ENCODE data around the gene GUCA2A. TPM values are rescaled to one million over a fixed set of nuclear protein-coding genes. Genes with fewer than 3 reads are reported as not detected.

Gene GUCA2A, protein sequence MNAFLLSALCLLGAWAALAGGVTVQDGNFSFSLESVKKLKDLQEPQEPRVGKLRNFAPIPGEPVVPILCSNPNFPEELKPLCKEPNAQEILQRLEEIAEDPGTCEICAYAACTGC
- total RNA-seq, result 1,000 to 10,000 TPM in 2 of 4 donors, 100 to 1,000 TPM in 1, 1 to 10 TPM in 1; 3.2 to 2,017 (median 1,376) TPM

DNA sequence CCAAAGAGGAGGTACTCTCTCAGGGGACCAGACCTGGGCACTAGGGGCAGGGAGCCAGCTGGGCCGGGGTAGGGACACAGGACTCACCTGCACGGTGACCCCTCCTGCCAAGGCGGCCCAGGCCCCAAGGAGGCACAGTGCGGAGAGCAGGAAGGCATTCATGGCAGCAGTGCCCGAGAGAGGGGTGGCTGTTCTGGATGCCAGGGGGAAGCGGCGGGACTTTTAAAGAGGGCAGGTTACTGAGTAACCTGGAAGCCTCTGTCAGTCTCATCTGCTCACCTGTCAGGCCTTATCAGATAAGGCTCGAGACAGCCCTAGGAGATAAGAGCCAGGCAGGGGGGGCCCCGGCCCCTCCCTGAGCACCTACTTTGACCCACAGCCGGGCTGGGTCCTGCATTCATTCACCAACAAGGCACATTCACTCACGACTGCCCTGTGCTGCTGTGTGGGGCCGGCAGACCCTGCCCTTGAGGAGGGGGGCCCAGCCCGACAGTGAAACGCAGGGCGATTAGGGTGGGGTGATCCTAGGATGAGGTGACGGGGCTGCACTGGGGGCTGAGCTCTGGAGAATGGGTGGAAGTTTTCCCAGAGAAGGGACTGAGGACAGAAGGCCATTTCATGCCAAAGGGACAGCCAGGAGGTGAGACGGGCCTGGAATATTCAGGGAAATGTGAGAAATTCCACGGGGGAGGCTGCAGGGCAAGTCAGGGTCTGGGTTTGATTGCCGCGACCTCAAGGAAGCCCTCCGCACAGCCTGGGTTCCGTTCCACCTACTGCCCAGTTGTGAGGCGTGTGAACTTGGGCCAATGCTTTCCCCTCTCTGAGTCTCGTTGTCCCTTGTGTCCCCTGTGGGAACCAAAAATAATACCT, at the start of gene GUCA2A:
TSS of gene GUCA2A (minus strand) at position 195 of the 870 bp plus-strand sequence. CDS start at position 162, 33 bp downstream.
- intact Hi-C loops (cut with DNase I; ENCODE audit: low total_unique reads), result no loop called here
- 41% methylated on average over 22 of the region's 24 CpGs; no CpG with 5 or more reads in 1 of the 2 donors for WGBS, 2 donors (ENCODE audit: low coverage in 1 of 2)
- Histone ChIP-seq H3K27ac (peak within 1 kb of the TSS; percentile 60 to 75 (median 74)), H3K4me3 (peak within 1 kb of the TSS in 2 of 4 donors; percentile 0 to 35), H3K36me3 (no peaks in the 10 kb centered on the region), H3K9me3 (peaks cover 9 to 12% of the 10 kb centered on the region in 2 donors), H3K4me1 (peaks cover 3 to 37% (median 28%) of the 10 kb centered on the region in 4 donors), H3K27me3 (no peaks in the 10 kb centered on the region)
- in situ Hi-C loops (cut with MboI; ENCODE audit: low pct_ligation_motif_present in 1 of 4, low pct_unique_long_range_greater_than_20kb in 1 of 4, low sequenced_read_pairs in 3 of 4), result no loop called here
- TF ChIP-seq, protein P1, sequence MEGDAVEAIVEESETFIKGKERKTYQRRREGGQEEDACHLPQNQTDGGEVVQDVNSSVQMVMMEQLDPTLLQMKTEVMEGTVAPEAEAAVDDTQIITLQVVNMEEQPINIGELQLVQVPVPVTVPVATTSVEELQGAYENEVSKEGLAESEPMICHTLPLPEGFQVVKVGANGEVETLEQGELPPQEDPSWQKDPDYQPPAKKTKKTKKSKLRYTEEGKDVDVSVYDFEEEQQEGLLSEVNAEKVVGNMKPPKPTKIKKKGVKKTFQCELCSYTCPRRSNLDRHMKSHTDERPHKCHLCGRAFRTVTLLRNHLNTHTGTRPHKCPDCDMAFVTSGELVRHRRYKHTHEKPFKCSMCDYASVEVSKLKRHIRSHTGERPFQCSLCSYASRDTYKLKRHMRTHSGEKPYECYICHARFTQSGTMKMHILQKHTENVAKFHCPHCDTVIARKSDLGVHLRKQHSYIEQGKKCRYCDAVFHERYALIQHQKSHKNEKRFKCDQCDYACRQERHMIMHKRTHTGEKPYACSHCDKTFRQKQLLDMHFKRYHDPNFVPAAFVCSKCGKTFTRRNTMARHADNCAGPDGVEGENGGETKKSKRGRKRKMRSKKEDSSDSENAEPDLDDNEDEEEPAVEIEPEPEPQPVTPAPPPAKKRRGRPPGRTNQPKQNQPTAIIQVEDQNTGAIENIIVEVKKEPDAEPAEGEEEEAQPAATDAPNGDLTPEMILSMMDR (IDR thresholded peaks at IDR 0.05), result peak in 1 of 5 experiments; percentile 15
- no peak for TF ChIP-seq EP300 (IDR thresholded peaks at IDR 0.05; ENCODE audit: low read depth)
- peak; percentile 78 for TF ChIP-seq POLR2A (IDR thresholded peaks at IDR 0.05)
- TF ChIP-seq POLR2AphosphoS5 (IDR thresholded peaks at IDR 0.05), result peak in 2 of 3 donors; percentile 62 to 75
- DNase-seq, result peak; percentile 76

DNA sequence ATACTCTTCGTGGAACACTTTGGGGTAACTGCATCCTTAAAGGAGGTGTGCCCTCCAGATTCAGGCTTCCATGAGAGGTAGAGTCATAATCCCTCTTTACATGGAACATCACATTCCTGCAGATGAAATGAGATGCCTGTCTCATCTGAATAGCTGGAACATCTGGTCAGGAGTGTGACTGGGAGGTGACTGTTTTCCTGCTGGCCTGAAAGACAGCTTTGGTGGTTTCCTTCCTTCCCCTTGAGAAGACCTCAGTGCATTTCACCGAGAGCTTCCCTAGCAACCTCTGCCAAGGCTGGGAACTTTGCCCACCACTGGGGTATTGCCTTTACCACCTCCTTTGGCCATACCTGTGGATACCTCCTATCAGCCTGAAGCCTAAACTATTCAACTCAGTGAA, 46.7 kb upstream of the GUCA2A start:
- Histone ChIP-seq H3K27me3 (no peaks in the 10 kb centered on the region), H3K4me3 (no peak overlapping the region), H3K4me1 (peaks cover 0 to 37% (median 23%) of the 10 kb centered on the region in 4 donors), H3K27ac (no peak overlapping the region), H3K9me3 (no peaks in the 10 kb centered on the region), H3K36me3 (no peaks in the 10 kb centered on the region)
- no peak for DNase-seq
- TF ChIP-seq EP300 (IDR thresholded peaks at IDR 0.05; ENCODE audit: low read depth) (no peak), POLR2AphosphoS5 (IDR thresholded peaks at IDR 0.05) (no peak), POLR2A (IDR thresholded peaks at IDR 0.05) (no peak)
- TF ChIP-seq, protein P1 (IDR thresholded peaks at IDR 0.05), result no peak
- intact Hi-C loops (cut with DNase I; ENCODE audit: low total_unique reads) (no loop called here), in situ Hi-C loops (cut with MboI; ENCODE audit: low pct_ligation_motif_present in 1 of 4, low pct_unique_long_range_greater_than_20kb in 1 of 4, low sequenced_read_pairs in 3 of 4) (no loop called here)
- WGBS, 2 donors (ENCODE audit: low coverage in 1 of 2), result 100% methylated on average over 2 of the region's 2 CpGs; no CpG with 5 or more reads in 1 of the 2 donors

DNA sequence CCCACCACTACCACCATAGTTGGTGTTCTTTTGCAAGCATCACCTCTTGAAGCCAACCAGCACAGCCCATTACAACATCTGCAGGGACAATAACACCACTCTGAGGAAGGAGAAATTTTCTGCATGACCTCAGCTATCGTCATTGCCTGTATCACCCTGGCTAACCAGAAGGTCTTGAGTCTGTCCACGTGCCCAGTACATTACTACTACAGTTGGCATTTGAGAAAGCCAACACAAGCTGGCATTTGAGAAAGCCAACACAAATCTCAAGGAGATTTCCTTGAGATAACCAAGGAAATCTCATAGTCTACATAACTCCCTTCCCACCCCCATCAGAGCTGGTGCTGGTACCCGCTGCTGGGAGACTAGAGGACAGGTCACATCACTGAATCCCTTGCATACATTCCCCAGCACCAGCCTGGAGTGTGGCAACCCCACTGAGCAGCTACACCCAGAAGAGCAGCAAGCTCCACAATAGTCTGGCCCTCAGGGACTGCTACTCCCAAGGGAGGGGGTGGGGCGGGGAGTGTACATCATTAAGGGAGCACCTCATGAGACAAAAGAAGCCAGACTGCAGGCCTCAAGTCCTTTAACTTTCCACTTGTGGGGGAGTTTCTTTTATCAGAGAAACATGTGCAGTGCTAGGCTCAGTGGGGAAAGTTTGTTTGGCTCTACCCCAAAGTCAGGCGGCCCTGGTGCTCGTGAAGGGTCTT, 46.0 kb upstream of the GUCA2A start:
- DNase-seq, result no peak
- H3K4me1 ChIP-seq, result peaks cover 0 to 37% (median 23%) of the 10 kb centered on the region in 4 donors
- in situ Hi-C loops (cut with MboI; ENCODE audit: low pct_ligation_motif_present in 1 of 4, low pct_unique_long_range_greater_than_20kb in 1 of 4, low sequenced_read_pairs in 3 of 4) (no loop called here), intact Hi-C loops (cut with DNase I; ENCODE audit: low total_unique reads) (no loop called here)
- H3K4me3 ChIP-seq, result no peak overlapping the region
- H3K27me3 ChIP-seq, result no peaks in the 10 kb centered on the region
- H3K27ac ChIP-seq, result no peak overlapping the region
- no peaks in the 10 kb centered on the region for H3K36me3 ChIP-seq
- WGBS, 2 donors (ENCODE audit: low coverage in 1 of 2), result 90 to 95% methylated on average over 2 to 6 of the region's 6 CpGs
- TF ChIP-seq EP300 (IDR thresholded peaks at IDR 0.05; ENCODE audit: low read depth), result no peak
- TF ChIP-seq POLR2A (IDR thresholded peaks at IDR 0.05), result no peak
- TF ChIP-seq, protein P1 (IDR thresholded peaks at IDR 0.05), result no peak
- TF ChIP-seq POLR2AphosphoS5 (IDR thresholded peaks at IDR 0.05), result no peak
- H3K9me3 ChIP-seq, result no peaks in the 10 kb centered on the region

Measured in transverse colon (tissue), 4 donors.